GM23338 (cell line): ENCODE measurements around the gene GLCCI1.

Experiments used
- CREB1 ChIP-seq: fragments of 250-450 bp; sonication (Bioruptor Pico); IDR thresholded peaks from 2 replicates; pipeline ENCODE4 v1.5.0; 2020; ENCODE audit warnings: low read depth, mild to moderate bottlenecking, moderate library complexity
- POLR2AphosphoS5 ChIP-seq: IDR thresholded peaks from 2 replicates; pipeline ENCODE4 v1.6.1; 2016; ENCODE audit warnings: antibody characterized with exemption, low read depth
- TF ChIP-seq, protein P1 (sequence below), 2 experiments: fragments of 200-600 bp in 1 of 2; sonication (generic) in 1 of 2; conservative IDR thresholded peaks; 2 replicates each; pipeline versions ENCODE4 v1.5.1 to v1.6.1; 2016 to 2017; ENCODE audit warnings: antibody characterized with exemption in 2 of 2, low read depth in 2 of 2, mild to moderate bottlenecking in 2 of 2, moderate library complexity in 1 of 2
- TF ChIP-seq, protein P2 (sequence below): IDR thresholded peaks from one replicate; pipeline ENCODE4 v1.6.1; 2018; ENCODE audit warnings: antibody characterized with exemption; ENCODE audit not compliant: unreplicated experiment

DNA sequence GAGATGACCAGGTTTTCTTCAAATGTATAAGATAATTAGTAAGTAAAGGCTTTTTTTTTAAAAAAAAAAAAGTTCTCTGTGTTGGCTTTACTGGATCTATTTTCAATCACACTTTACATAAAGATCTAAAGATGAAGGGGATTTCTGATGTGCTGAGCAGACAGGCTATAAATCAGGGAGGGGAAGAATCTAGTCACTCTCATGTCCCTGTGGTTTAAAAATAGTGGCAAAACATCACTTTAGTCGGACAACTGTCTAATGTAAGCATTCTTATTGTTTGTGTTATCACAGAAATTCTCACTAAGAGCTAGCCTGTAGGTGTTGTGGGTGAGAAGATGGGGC, 160.7 kb downstream of the GLCCI1 start:
- TF ChIP-seq, protein P1, sequence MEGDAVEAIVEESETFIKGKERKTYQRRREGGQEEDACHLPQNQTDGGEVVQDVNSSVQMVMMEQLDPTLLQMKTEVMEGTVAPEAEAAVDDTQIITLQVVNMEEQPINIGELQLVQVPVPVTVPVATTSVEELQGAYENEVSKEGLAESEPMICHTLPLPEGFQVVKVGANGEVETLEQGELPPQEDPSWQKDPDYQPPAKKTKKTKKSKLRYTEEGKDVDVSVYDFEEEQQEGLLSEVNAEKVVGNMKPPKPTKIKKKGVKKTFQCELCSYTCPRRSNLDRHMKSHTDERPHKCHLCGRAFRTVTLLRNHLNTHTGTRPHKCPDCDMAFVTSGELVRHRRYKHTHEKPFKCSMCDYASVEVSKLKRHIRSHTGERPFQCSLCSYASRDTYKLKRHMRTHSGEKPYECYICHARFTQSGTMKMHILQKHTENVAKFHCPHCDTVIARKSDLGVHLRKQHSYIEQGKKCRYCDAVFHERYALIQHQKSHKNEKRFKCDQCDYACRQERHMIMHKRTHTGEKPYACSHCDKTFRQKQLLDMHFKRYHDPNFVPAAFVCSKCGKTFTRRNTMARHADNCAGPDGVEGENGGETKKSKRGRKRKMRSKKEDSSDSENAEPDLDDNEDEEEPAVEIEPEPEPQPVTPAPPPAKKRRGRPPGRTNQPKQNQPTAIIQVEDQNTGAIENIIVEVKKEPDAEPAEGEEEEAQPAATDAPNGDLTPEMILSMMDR (conservative IDR thresholded peaks at IDR 0.05; ENCODE audit: low read depth in 2 of 2) = no peak
- TF ChIP-seq, protein P2, sequence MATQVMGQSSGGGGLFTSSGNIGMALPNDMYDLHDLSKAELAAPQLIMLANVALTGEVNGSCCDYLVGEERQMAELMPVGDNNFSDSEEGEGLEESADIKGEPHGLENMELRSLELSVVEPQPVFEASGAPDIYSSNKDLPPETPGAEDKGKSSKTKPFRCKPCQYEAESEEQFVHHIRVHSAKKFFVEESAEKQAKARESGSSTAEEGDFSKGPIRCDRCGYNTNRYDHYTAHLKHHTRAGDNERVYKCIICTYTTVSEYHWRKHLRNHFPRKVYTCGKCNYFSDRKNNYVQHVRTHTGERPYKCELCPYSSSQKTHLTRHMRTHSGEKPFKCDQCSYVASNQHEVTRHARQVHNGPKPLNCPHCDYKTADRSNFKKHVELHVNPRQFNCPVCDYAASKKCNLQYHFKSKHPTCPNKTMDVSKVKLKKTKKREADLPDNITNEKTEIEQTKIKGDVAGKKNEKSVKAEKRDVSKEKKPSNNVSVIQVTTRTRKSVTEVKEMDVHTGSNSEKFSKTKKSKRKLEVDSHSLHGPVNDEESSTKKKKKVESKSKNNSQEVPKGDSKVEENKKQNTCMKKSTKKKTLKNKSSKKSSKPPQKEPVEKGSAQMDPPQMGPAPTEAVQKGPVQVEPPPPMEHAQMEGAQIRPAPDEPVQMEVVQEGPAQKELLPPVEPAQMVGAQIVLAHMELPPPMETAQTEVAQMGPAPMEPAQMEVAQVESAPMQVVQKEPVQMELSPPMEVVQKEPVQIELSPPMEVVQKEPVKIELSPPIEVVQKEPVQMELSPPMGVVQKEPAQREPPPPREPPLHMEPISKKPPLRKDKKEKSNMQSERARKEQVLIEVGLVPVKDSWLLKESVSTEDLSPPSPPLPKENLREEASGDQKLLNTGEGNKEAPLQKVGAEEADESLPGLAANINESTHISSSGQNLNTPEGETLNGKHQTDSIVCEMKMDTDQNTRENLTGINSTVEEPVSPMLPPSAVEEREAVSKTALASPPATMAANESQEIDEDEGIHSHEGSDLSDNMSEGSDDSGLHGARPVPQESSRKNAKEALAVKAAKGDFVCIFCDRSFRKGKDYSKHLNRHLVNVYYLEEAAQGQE = no peak
- TF ChIP-seq POLR2AphosphoS5 = no peak
- TF ChIP-seq CREB1 (CRISPR knock-in tag) = no peak
